ENCODE results near the gene SREBF1. TPM values are rescaled to one million over a fixed set of nuclear protein-coding genes. Genes with fewer than 3 reads are reported as not detected.

SREBF1 gene
- total RNA-seq, 1 experiment from 2014 or later: 298 TPM

DNA sequence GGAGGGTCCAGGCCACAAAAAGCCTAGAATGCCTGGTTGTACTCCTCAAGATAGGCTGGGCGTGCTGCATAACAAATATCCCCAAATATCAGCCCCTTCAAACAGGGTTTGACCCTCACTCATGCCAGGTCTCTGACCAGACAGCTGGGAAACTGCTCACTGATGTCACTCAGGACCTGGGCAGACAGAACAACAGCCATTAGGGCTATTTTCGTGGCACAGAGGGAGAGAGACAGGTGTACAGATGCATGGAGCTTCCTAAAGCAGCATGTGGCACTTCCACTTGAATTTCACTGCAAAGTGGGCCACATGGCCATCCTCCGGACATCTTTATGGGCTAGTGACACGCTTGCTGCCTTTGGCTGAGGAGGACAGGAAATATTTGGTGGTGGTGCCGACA, 73.1 kb downstream of the SREBF1 start:
- Histone ChIP-seq H3K9me2 (ENCODE audit: insufficient read depth) (no peaks in the 10 kb centered on the region), H3K4me3 (replicated peaks in 1 of 2; ENCODE audit: low read depth in 1 of 2, low read length in 2 of 2) (no peak overlapping the region), H3K4me2 (ENCODE audit: low read length) (no peak overlapping the region), H3K27me3 (ENCODE audit: insufficient read depth, low read length) (no peaks in the 10 kb centered on the region), H3K27ac (ENCODE audit: low read depth, low read length) (no peak overlapping the region), H3K9me3 (ENCODE audit: control insufficient read depth in 1 of 2, insufficient read depth in 1 of 2, low read depth in 1 of 2, low read length in 2 of 2) (no peaks in the 10 kb centered on the region), H2AFZ (ENCODE audit: low read depth, low read length, poor library complexity, severe bottlenecking) (no peak overlapping the region), H3K9ac (ENCODE audit: low read length) (no peak overlapping the region), H3K36me3 (ENCODE audit: control insufficient read depth in 1 of 2, insufficient read depth in 2 of 2, low read length in 2 of 2) (no peaks in the 10 kb centered on the region), H4K20me1 (ENCODE audit: insufficient read depth) (no peaks in the 10 kb centered on the region), H3K79me2 (ENCODE audit: insufficient read depth, low read length) (peaks cover 20% of the 10 kb centered on the region; the same call in 1 of the 2 replicates), H3K4me1 (ENCODE audit: control insufficient read depth in 1 of 2, insufficient read depth in 2 of 2, low read length in 2 of 2) (peaks cover 3 to 4% of the 10 kb centered on the region in 2 experiments; a peak in 1 of 4 replicates)
- ChIA-PET POLR2A (no interaction called here), CTCF (no interaction called here), RAD21 (ENCODE audit: low non-redundant PET in 1 of 2, low total read pairs in 2 of 2, uncharacterized antibody in 2 of 2, unreplicated experiment in 2 of 2) (no interaction called here)
- no peak for TF ChIP-seq EZH2 (IDR thresholded peaks at IDR 0.05)
- TF ChIP-seq, protein P1, sequence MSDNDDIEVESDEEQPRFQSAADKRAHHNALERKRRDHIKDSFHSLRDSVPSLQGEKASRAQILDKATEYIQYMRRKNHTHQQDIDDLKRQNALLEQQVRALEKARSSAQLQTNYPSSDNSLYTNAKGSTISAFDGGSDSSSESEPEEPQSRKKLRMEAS (IDR thresholded peaks at IDR 0.05): no peak
- TF ChIP-seq CBX3 (IDR thresholded peaks at IDR 0.05; ENCODE audit: low read depth): no peak
- TF ChIP-seq EZH2phosphoT487 (IDR thresholded peaks at IDR 0.05; ENCODE audit: borderline replicate concordance): no peak
- DNase-seq (ENCODE audit: low read depth, low spot score) (no peak), ATAC-seq (no peak)
- intact Hi-C loops (cut with micrococcal nuclease): no loop called here
- no TSS peak for BruUV-seq (replicated peaks)

DNA sequence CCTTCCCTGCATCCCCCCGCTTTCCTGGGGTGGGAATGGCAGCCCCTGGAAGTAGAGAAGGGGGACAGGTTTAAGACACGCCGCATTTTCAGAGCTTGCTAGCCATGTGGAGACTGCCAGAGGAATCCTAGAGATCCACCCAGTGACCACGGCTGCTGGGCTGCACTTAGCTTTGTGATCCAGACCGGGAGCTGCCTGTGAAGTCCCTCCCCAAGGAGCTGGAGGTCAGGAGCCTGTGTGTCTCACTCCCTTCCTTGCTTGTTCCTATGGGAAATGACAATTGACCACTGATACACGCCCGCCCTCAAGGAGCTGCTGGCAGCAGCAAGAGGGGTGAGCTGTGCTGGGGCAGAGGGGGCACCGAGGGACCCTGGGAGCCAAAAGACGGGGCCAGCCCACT, 73.7 kb downstream of the SREBF1 start:
- Histone ChIP-seq H3K4me1 (ENCODE audit: control insufficient read depth in 1 of 2, insufficient read depth in 2 of 2, low read length in 2 of 2) (0 out of 4 replicates have a peak, but pooled peaks cover 0 to 3% of the 10 kb centered on the region in 2 experiments), H3K9ac (ENCODE audit: low read length) (no peak overlapping the region), H3K27ac (ENCODE audit: low read depth, low read length) (no peak overlapping the region), H3K36me3 (ENCODE audit: control insufficient read depth in 1 of 2, insufficient read depth in 2 of 2, low read length in 2 of 2) (no peaks in the 10 kb centered on the region), H3K27me3 (ENCODE audit: insufficient read depth, low read length) (no peaks in the 10 kb centered on the region), H3K4me3 (replicated peaks in 1 of 2; ENCODE audit: low read depth in 1 of 2, low read length in 2 of 2) (no peak overlapping the region), H4K20me1 (ENCODE audit: insufficient read depth) (no peaks in the 10 kb centered on the region), H3K4me2 (ENCODE audit: low read length) (no peak overlapping the region), H3K9me2 (ENCODE audit: insufficient read depth) (no peaks in the 10 kb centered on the region), H2AFZ (ENCODE audit: low read depth, low read length, poor library complexity, severe bottlenecking) (no peak overlapping the region), H3K79me2 (ENCODE audit: insufficient read depth, low read length) (peaks cover 20% of the 10 kb centered on the region; the same call in 1 of the 2 replicates), H3K9me3 (ENCODE audit: control insufficient read depth in 1 of 2, insufficient read depth in 1 of 2, low read depth in 1 of 2, low read length in 2 of 2) (no peaks in the 10 kb centered on the region)
- intact Hi-C loops (cut with micrococcal nuclease): no loop called here
- ChIA-PET RAD21 (ENCODE audit: low non-redundant PET in 1 of 2, low total read pairs in 2 of 2, uncharacterized antibody in 2 of 2, unreplicated experiment in 2 of 2) (no interaction called here), POLR2A (no interaction called here), CTCF (no interaction called here)
- TF ChIP-seq, protein P2, sequence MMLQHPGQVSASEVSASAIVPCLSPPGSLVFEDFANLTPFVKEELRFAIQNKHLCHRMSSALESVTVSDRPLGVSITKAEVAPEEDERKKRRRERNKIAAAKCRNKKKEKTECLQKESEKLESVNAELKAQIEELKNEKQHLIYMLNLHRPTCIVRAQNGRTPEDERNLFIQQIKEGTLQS (IDR thresholded peaks at IDR 0.05): no peak
- no peak for TF ChIP-seq ZNF274 (IDR thresholded peaks at IDR 0.05; ENCODE audit: low read depth, low read length)
- BruUV-seq (replicated peaks): no TSS peak
- DNase-seq (ENCODE audit: low read depth, low spot score) (no peak), ATAC-seq (no peak)

Data from HCT116 (cell line).